A549 (cell line): ENCODE results near the gene SDC4. TPM values are rescaled to one million over a fixed set of nuclear protein-coding genes. Genes with fewer than 3 reads are reported as not detected.

ENCODE experiments used
- ATAC-seq, 2 experiments: fragments of 200-7000 bp in 1 of 2; fragments of >200 bp in 1 of 2; cut with Nextera tagmentation in 1 of 2; cut with Tn5 transposase in 1 of 2; 3 replicates each; pipeline versions ENCODE4 v1.8.0 to v1.9.1; 2018 to 2020; ENCODE audit warnings: mild to moderate bottlenecking in 1 of 2, moderate library complexity in 1 of 2
- CTCF ChIA-PET: fragments of 300-600 bp; sonication (Branson Sonifier 250); formaldehyde crosslinking; extraction: SDS; loops from one replicate; lab custom pipeline; 2021; ENCODE audit warnings: antibody characterized with exemption, inconsistent platforms; lab: Yijun Ruan, JAX
- POLR2A ChIA-PET: fragments of 350-600 bp; formaldehyde crosslinking; extraction: SDS; loops from one replicate; lab custom pipeline; 2021; ENCODE audit warnings: antibody characterized with exemption, inconsistent platforms; lab: Yijun Ruan, JAX
- DNase-seq, 2 experiments: peaks; one replicate each; pipeline versions ENCODE4 v3.0.0 to v3.0.0-alpha.2; 2011 to 2016; ENCODE audit warnings: low read depth in 1 of 2, low spot score in 1 of 2
- FAIRE-seq: peaks from 2 replicates; lab custom pipeline; 2011; peaks lifted over from hg19 to GRCh38; lab: Jason Lieb, UNC
- H3K27ac ChIP-seq, 2 experiments: fragments of >200 bp; sonication (Bioruptor Twin); formaldehyde crosslinking; 3 replicates each; pipeline ENCODE4 v1.5.1; 2016 to 2017
- H3K4me1 ChIP-seq: fragments of >200 bp; sonication (Bioruptor Twin); formaldehyde crosslinking; 3 replicates; pipeline ENCODE4 v1.6.1; 2016
- H3K4me2 ChIP-seq: fragments of >200 bp; sonication (Bioruptor Twin); formaldehyde crosslinking; 3 replicates; pipeline ENCODE4 v1.6.1; 2016
- H3K4me3 ChIP-seq: fragments of >200 bp; sonication (Bioruptor Twin); formaldehyde crosslinking; 3 replicates; pipeline ENCODE4 v1.5.1; 2016
- H3K9me3 ChIP-seq: fragments of >200 bp; sonication (Bioruptor Twin); formaldehyde crosslinking; 3 replicates; pipeline ENCODE4 v1.6.1; 2016
- BHLHE40 ChIP-seq: IDR thresholded peaks from 2 replicates; pipeline ENCODE4 v1.6.1; 2012; ENCODE audit warnings: low read depth, low read length, inconsistent platforms
- CBX2 ChIP-seq: fragments of 200-600 bp; sonication (generic); IDR thresholded peaks from 2 replicates; pipeline ENCODE4 v1.6.1; 2016; ENCODE audit warnings: low read depth, mild to moderate bottlenecking, borderline replicate concordance
- CHD2 ChIP-seq: fragments of 150-350 bp; IDR thresholded peaks from 2 replicates; pipeline ENCODE4 v1.6.1; 2014; ENCODE audit warnings: low read length; ENCODE audit not compliant: partially characterized antibody
- CHD4 ChIP-seq: fragments of 200-600 bp; sonication (generic); IDR thresholded peaks from 2 replicates; pipeline ENCODE4 v1.6.1; 2016; ENCODE audit warnings: antibody characterized with exemption, mild to moderate bottlenecking, borderline replicate concordance
- EHF ChIP-seq: fragments of 250-450 bp; sonication (Bioruptor Pico); IDR thresholded peaks from 2 replicates; pipeline ENCODE4 v1.5.0; 2020; ENCODE audit warnings: mild to moderate bottlenecking
- EHMT2 ChIP-seq: fragments of 200-600 bp; sonication (generic); IDR thresholded peaks from 2 replicates; pipeline ENCODE4 v1.6.1; 2016; ENCODE audit warnings: antibody characterized with exemption, low read depth, mild to moderate bottlenecking, moderate library complexity
- EP300 ChIP-seq, 2 experiments: fragments of >200 bp; sonication (Bioruptor Twin); formaldehyde crosslinking; IDR thresholded peaks; 2 replicates in 1 of 2; 3 replicates in 1 of 2; pipeline ENCODE4 v1.6.1; 2016 to 2017
- FOSB ChIP-seq: fragments of 250-450 bp; sonication (Bioruptor Pico); IDR thresholded peaks from 2 replicates; pipeline ENCODE4 v1.5.0; 2020; ENCODE audit warnings: mild to moderate bottlenecking, moderate library complexity
- HDAC2 ChIP-seq: fragments of 200-600 bp; sonication (generic); IDR thresholded peaks from 2 replicates; pipeline ENCODE4 v1.6.1; 2016
- JUN ChIP-seq, 2 experiments: fragments of >200 bp; sonication (Bioruptor Twin); formaldehyde crosslinking; IDR thresholded peaks; 2 replicates in 1 of 2; 3 replicates in 1 of 2; pipeline ENCODE4 v1.6.1; 2016 to 2017
- JUNB ChIP-seq: fragments of >200 bp; sonication (Bioruptor Twin); formaldehyde crosslinking; IDR thresholded peaks from 2 replicates; pipeline ENCODE4 v1.6.1; 2016
- KDM5A ChIP-seq: fragments of 200-600 bp; sonication (generic); IDR thresholded peaks from 2 replicates; pipeline ENCODE4 v1.6.1; 2016; ENCODE audit warnings: antibody characterized with exemption, mild to moderate bottlenecking
- MAFK ChIP-seq: fragments of 450-650 bp; IDR thresholded peaks from 2 replicates; pipeline ENCODE4 v1.6.1; 2014; ENCODE audit not compliant: partially characterized antibody
- MAZ ChIP-seq: fragments of 150-350 bp; IDR thresholded peaks from 2 replicates; pipeline ENCODE4 v1.6.1; 2014; ENCODE audit warnings: antibody characterized with exemption, low read depth, low read length, borderline replicate concordance
- NFE2L2 ChIP-seq: fragments of 150-350 bp; conservative IDR thresholded peaks from 2 replicates; pipeline ENCODE4 v1.6.1; 2014; ENCODE audit warnings: low read length
- POLR2A ChIP-seq: IDR thresholded peaks from 2 replicates; pipeline ENCODE4 v1.6.1; 2012; ENCODE audit warnings: mild to moderate bottlenecking, low read length
- RNF2 ChIP-seq: fragments of 200-600 bp; sonication (generic); IDR thresholded peaks from 2 replicates; pipeline ENCODE4 v1.6.1; 2016; ENCODE audit warnings: low read depth, mild to moderate bottlenecking, antibody characterized with exemption, moderate library complexity, borderline replicate concordance
- SREBF2 ChIP-seq: fragments of 450-650 bp; IDR thresholded peaks from 2 replicates; pipeline ENCODE4 v1.6.1; 2014; ENCODE audit warnings: mild to moderate bottlenecking, moderate library complexity
- TP53 ChIP-seq: fragments of 250-450 bp; sonication (Bioruptor Pico); IDR thresholded peaks from 2 replicates; pipeline ENCODE4 v1.5.0; 2021; ENCODE audit warnings: mild to moderate bottlenecking, moderate library complexity
- WGBS: methylation state at CpG from one replicate; pipeline ENCODE4 v1.1.6; 2017; ENCODE audit errors: missing lambda C conversion rate; 5-methylcytosine and 5-hydroxymethylcytosine counted together
- polyA plus RNA-seq, 4 experiments: library from polyadenylated mRNA; depleted of rRNA in 3 of 4; stranded (reverse); fragments of >200 nt; fragmentation: RNase III in 1 of 4; extraction: RNeasy Plus Mini Kit Qiagen cat#74134 plus additional on column Dnase treatment in 1 of 4; gene quantifications; 2 replicates in 3 of 4; 3 replicates in 1 of 4; pipeline ENCODE4 v1.2.3, GENCODE V29; 2011 to 2017
- TF ChIP-seq, protein P1 (sequence below): IDR thresholded peaks from 2 replicates; pipeline ENCODE4 v1.6.1; 2012; ENCODE audit warnings: low read depth, borderline replicate concordance
- TF ChIP-seq, protein P2 (sequence below): fragments of >200 bp; sonication (Bioruptor Twin); formaldehyde crosslinking; IDR thresholded peaks from 3 replicates; pipeline ENCODE4 v1.5.1; 2016
- TF ChIP-seq, protein P3 (sequence below): fragments of 450-650 bp; IDR thresholded peaks from 2 replicates; pipeline ENCODE4 v1.6.1; 2014; ENCODE audit warnings: antibody characterized with exemption
- TF ChIP-seq, protein P4 (sequence below): fragments of 150-350 bp; IDR thresholded peaks from 2 replicates; pipeline ENCODE4 v1.6.1; 2014; ENCODE audit warnings: low read depth, mild to moderate bottlenecking, low read length
- TF ChIP-seq, protein P5 (sequence below): fragments of 200-600 bp; sonication (generic); IDR thresholded peaks from 2 replicates; pipeline ENCODE4 v1.6.1; 2016; ENCODE audit warnings: antibody characterized with exemption, mild to moderate bottlenecking, moderate library complexity
- TF ChIP-seq, protein P6 (sequence below): fragments of >200 bp; sonication (Bioruptor Twin); formaldehyde crosslinking; IDR thresholded peaks from 2 replicates; pipeline ENCODE4 v1.6.1; 2016

SDC4 gene
- polyA plus RNA-seq, 2 of the 4 experiments (the other 2 are of a cell fraction), result 27.4 to 35.6 TPM

DNA sequence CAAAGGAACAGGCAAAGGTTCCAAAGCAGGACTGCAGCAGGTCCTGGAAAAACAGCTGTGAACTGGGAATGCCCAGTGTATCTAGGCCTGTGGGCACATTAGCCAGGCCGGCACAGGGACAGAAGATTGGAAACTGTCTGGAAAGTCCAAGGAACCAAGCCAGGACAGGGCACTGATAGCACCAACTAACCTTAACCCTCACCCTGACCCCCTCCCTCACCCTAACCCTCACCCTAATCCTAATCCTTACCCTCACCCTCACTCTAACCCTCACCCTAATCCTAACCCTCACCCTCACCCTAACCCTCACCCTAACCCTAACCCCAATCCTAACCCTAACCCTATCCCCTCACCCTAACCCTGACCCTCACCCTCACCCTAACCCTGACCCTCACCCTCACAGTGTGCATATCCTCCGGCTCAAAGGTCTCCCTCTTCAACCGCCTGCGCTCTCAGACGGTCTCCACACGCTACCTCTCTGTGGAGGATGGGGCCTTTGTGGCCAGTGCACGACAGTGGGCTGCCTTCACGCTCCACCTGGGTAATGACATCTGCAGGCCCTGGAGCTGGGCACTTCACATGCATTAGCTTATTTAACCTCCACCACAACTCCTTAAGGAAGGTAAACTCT is 35.0 kb downstream of the SDC4 start:
- FAIRE-seq (no peak), ATAC-seq (no peak), DNase-seq (no peak)
- no peaks in the 10 kb centered on the region for H3K9me3 ChIP-seq
- H3K4me3 ChIP-seq, result no peak overlapping the region
- ChIA-PET CTCF (interaction anchor here (0.6 to 3.0 kb wide), 21 partner anchors 8 to 1415 kb away, joined by 3 to 27 read pairs (median 4); no protein-coding TSS in a partner anchor), POLR2A (no interaction called here)
- no peaks in the 10 kb centered on the region for H3K4me1 ChIP-seq
- H3K4me2 ChIP-seq, result no peak overlapping the region
- TF ChIP-seq JUNB (no peak), NFE2L2 (no peak), EHF (no peak), BHLHE40 (no peak), EHMT2 (no peak), CBX2 (no peak), FOSB (CRISPR knock-in tag) (no peak), MAFK (no peak), CHD4 (no peak), TP53 (no peak), MAZ (no peak), CHD2 (no peak), RNF2 (no peak), POLR2A (no peak), EP300 (IDR thresholded peaks at IDR 0.05) (no peak), SREBF2 (no peak)
- TF ChIP-seq, protein P1, sequence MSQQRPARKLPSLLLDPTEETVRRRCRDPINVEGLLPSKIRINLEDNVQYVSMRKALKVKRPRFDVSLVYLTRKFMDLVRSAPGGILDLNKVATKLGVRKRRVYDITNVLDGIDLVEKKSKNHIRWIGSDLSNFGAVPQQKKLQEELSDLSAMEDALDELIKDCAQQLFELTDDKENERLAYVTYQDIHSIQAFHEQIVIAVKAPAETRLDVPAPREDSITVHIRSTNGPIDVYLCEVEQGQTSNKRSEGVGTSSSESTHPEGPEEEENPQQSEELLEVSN, result no peak
- TF ChIP-seq, protein P2, sequence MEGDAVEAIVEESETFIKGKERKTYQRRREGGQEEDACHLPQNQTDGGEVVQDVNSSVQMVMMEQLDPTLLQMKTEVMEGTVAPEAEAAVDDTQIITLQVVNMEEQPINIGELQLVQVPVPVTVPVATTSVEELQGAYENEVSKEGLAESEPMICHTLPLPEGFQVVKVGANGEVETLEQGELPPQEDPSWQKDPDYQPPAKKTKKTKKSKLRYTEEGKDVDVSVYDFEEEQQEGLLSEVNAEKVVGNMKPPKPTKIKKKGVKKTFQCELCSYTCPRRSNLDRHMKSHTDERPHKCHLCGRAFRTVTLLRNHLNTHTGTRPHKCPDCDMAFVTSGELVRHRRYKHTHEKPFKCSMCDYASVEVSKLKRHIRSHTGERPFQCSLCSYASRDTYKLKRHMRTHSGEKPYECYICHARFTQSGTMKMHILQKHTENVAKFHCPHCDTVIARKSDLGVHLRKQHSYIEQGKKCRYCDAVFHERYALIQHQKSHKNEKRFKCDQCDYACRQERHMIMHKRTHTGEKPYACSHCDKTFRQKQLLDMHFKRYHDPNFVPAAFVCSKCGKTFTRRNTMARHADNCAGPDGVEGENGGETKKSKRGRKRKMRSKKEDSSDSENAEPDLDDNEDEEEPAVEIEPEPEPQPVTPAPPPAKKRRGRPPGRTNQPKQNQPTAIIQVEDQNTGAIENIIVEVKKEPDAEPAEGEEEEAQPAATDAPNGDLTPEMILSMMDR, result no peak
- TF ChIP-seq, protein P3, sequence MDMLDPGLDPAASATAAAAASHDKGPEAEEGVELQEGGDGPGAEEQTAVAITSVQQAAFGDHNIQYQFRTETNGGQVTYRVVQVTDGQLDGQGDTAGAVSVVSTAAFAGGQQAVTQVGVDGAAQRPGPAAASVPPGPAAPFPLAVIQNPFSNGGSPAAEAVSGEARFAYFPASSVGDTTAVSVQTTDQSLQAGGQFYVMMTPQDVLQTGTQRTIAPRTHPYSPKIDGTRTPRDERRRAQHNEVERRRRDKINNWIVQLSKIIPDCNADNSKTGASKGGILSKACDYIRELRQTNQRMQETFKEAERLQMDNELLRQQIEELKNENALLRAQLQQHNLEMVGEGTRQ, result no peak
- TF ChIP-seq, protein P4, sequence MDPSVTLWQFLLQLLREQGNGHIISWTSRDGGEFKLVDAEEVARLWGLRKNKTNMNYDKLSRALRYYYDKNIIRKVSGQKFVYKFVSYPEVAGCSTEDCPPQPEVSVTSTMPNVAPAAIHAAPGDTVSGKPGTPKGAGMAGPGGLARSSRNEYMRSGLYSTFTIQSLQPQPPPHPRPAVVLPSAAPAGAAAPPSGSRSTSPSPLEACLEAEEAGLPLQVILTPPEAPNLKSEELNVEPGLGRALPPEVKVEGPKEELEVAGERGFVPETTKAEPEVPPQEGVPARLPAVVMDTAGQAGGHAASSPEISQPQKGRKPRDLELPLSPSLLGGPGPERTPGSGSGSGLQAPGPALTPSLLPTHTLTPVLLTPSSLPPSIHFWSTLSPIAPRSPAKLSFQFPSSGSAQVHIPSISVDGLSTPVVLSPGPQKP, result no peak
- H3K27ac ChIP-seq, result no peak overlapping the region
- WGBS, result 93% methylated on average over 8 of the region's 8 CpGs

DNA sequence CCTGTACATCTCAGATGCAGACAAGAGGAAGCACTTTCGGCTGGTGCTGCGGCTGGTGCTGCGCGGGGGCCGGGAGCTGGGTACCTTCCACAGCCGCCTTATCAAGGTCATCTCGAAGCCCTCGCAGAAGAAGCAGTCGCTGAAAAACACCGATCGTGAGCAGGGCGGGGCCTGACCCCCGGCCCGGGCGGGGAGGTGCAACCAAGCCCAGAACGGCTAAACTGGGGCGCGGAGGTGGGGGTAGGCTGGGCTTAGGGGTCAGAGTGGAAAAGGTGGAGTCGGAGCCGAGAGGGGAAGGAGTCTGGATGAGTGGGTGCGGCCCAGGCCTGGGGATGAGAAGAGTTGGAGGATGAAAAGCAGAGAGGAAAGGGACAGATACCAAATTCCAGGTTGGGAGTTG is 36.0 kb downstream of the SDC4 start:
- H3K4me2 ChIP-seq, result peak overlapping the region; percentile 68; the same call in 2 of the 3 replicates
- no peak overlapping the region for H3K4me3 ChIP-seq
- TF ChIP-seq, protein P4, result no peak
- TF ChIP-seq KDM5A (no peak), JUN (IDR thresholded peaks at IDR 0.05) (no peak), HDAC2 (no peak)
- TF ChIP-seq, protein P5, sequence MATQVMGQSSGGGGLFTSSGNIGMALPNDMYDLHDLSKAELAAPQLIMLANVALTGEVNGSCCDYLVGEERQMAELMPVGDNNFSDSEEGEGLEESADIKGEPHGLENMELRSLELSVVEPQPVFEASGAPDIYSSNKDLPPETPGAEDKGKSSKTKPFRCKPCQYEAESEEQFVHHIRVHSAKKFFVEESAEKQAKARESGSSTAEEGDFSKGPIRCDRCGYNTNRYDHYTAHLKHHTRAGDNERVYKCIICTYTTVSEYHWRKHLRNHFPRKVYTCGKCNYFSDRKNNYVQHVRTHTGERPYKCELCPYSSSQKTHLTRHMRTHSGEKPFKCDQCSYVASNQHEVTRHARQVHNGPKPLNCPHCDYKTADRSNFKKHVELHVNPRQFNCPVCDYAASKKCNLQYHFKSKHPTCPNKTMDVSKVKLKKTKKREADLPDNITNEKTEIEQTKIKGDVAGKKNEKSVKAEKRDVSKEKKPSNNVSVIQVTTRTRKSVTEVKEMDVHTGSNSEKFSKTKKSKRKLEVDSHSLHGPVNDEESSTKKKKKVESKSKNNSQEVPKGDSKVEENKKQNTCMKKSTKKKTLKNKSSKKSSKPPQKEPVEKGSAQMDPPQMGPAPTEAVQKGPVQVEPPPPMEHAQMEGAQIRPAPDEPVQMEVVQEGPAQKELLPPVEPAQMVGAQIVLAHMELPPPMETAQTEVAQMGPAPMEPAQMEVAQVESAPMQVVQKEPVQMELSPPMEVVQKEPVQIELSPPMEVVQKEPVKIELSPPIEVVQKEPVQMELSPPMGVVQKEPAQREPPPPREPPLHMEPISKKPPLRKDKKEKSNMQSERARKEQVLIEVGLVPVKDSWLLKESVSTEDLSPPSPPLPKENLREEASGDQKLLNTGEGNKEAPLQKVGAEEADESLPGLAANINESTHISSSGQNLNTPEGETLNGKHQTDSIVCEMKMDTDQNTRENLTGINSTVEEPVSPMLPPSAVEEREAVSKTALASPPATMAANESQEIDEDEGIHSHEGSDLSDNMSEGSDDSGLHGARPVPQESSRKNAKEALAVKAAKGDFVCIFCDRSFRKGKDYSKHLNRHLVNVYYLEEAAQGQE, result no peak
- TF ChIP-seq, protein P6, sequence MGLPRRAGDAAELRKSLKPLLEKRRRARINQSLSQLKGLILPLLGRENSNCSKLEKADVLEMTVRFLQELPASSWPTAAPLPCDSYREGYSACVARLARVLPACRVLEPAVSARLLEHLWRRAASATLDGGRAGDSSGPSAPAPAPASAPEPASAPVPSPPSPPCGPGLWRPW, result no peak
- no peaks in the 10 kb centered on the region for H3K4me1 ChIP-seq
- DNase-seq (no peak), ATAC-seq (no peak), FAIRE-seq (no peak)
- 76% methylated on average over 13 of the region's 21 CpGs for WGBS
- no peaks in the 10 kb centered on the region for H3K9me3 ChIP-seq
- H3K27ac ChIP-seq, result no peak overlapping the region
- ChIA-PET CTCF (interaction anchor here (0.6 to 3.0 kb wide), 45 partner anchors 8 to 459 kb away, joined by 3 to 27 read pairs (median 4); partner anchors contain the start of genes DBNDD2, KCNS1 and SYS1), POLR2A (interaction anchor here (1.0 kb wide), 1 partner anchor 268 kb away, joined by 3 read pairs; no protein-coding TSS in a partner anchor)
